H1 (cell line): ENCODE data around the gene PCDHA11. TPM values are rescaled to one million over a fixed set of nuclear protein-coding genes. Genes with fewer than 3 reads are reported as not detected.
A peak's percentile ranks its signal among the peaks of the same experiment; 100 is the strongest.

Source experiments
- CTCF ChIA-PET: fragments of 300-600 bp; sonication (Branson Sonifier 250); formaldehyde crosslinking; loops from one replicate; lab custom pipeline; 2021; ENCODE audit not compliant: partially characterized antibody; lab: Charles Lee
- POLR2A ChIA-PET: fragments of 300-600 bp; sonication (Branson Sonifier 250); formaldehyde crosslinking; loops from one replicate; lab custom pipeline; 2021; ENCODE audit warnings: inconsistent platforms; ENCODE audit not compliant: partially characterized antibody; lab: Charles Lee
- DNase-seq, 2 experiments: peaks; one replicate each; pipeline versions ENCODE4 v3.0.0 to v3.0.0-alpha.2; 2010 to 2022; ENCODE audit warnings: low spot score in 2 of 2, low read depth in 1 of 2, mixed read lengths in 1 of 2
- FAIRE-seq: peaks from 2 replicates; lab custom pipeline; 2011; peaks lifted over from hg19 to GRCh38; lab: Jason Lieb, UNC
- H2AFZ ChIP-seq: 2 replicates; pipeline ENCODE4 v1.8.1; 2012; ENCODE audit warnings: low read length, inconsistent platforms
- H2AK5ac ChIP-seq: 2 replicates; pipeline ENCODE4 v1.6.1; 2013; ENCODE audit warnings: low read depth, low read length
- H2BK120ac ChIP-seq: replicated peaks from 2 replicates; pipeline ENCODE3; 2013; ENCODE audit warnings: low read depth, low read length, inconsistent platforms
- H2BK12ac ChIP-seq: 2 replicates; pipeline ENCODE4 v1.6.1; 2013; ENCODE audit warnings: low read depth, low read length
- H2BK15ac ChIP-seq: 2 replicates; pipeline ENCODE4 v1.6.1; 2013; ENCODE audit warnings: low read length
- H2BK20ac ChIP-seq: 2 replicates; pipeline ENCODE4 v1.6.1; 2013; ENCODE audit warnings: low read length
- H2BK5ac ChIP-seq: 2 replicates; pipeline ENCODE4 v1.6.1; 2013; ENCODE audit warnings: low read depth, low read length
- H3K14ac ChIP-seq: 2 replicates; pipeline ENCODE4 v1.6.1; 2013; ENCODE audit warnings: inconsistent platforms; ENCODE audit not compliant: insufficient read length
- H3K18ac ChIP-seq: 2 replicates; pipeline ENCODE4 v1.6.1; 2013; ENCODE audit warnings: low read length; ENCODE audit errors: extremely low read depth
- H3K23ac ChIP-seq: 2 replicates; pipeline ENCODE4 v1.6.1; 2013; ENCODE audit warnings: inconsistent platforms; ENCODE audit not compliant: insufficient read length
- H3K23me2 ChIP-seq: 2 replicates; pipeline ENCODE4 v1.6.1; 2013; ENCODE audit warnings: low read depth, low read length
- H3K27ac ChIP-seq: 2 replicates; pipeline ENCODE4 v1.6.1; 2011; ENCODE audit warnings: low read depth, low read length, inconsistent platforms
- H3K27me3 ChIP-seq, 4 experiments: replicated peaks in 1 of 4; 1 replicate in 1 of 4; 2 replicates in 3 of 4; pipeline versions ENCODE4 v1.6.1 to v1.8.1; 2011 to 2013; ENCODE audit warnings: low read length in 3 of 4, mild to moderate bottlenecking in 3 of 4, inconsistent platforms in 2 of 4, mixed read lengths in 2 of 4, moderate library complexity in 1 of 4; ENCODE audit not compliant: control insufficient read depth in 3 of 4, insufficient read depth in 3 of 4; ENCODE audit errors: extremely low read depth in 1 of 4
- H3K36me3 ChIP-seq, 4 experiments: 2 replicates each; pipeline versions ENCODE4 v1.6.1 to v1.8.1; 2011 to 2013; ENCODE audit warnings: mild to moderate bottlenecking in 4 of 4, low read length in 3 of 4, moderate library complexity in 2 of 4, control low read depth in 1 of 4, inconsistent platforms in 1 of 4; ENCODE audit not compliant: insufficient read depth in 4 of 4, control insufficient read depth in 2 of 4
- H3K4ac ChIP-seq: replicated peaks from 2 replicates; pipeline ENCODE3; 2013; ENCODE audit warnings: low read length, low read depth, mixed read lengths, inconsistent platforms; ENCODE audit not compliant: insufficient read length
- H3K4me1 ChIP-seq, 4 experiments: replicated peaks in 1 of 4; 1 replicate in 1 of 4; 2 replicates in 3 of 4; pipeline versions ENCODE4 v1.6.1 to v1.8.1; 2011 to 2013; ENCODE audit warnings: low read length in 3 of 4, inconsistent platforms in 2 of 4, mixed read lengths in 1 of 4; ENCODE audit not compliant: insufficient read depth in 4 of 4, control insufficient read depth in 3 of 4
- H3K4me2 ChIP-seq, 2 experiments: 2 replicates each; pipeline versions ENCODE4 v1.6.1 to v1.8.1; 2011 to 2013; ENCODE audit warnings: low read depth in 2 of 2, low read length in 2 of 2, control low read depth in 1 of 2, inconsistent platforms in 1 of 2, mild to moderate bottlenecking in 1 of 2; ENCODE audit not compliant: insufficient read depth in 1 of 2
- H3K4me3 ChIP-seq, 4 experiments: fragments of 200-600, 300-600 bp in 1 of 4; sonication (generic), shearing (Covaris generic), sonication (Bioruptor Twin) in 1 of 4; 2 replicates each; pipeline versions ENCODE4 v1.5.1 to v1.8.1; 2011 to 2016; ENCODE audit warnings: low read length in 4 of 4, low read depth in 3 of 4, control low read depth in 2 of 4, inconsistent platforms in 2 of 4, mild to moderate bottlenecking in 2 of 4, mixed read lengths in 1 of 4, moderate library complexity in 1 of 4; ENCODE audit not compliant: insufficient read depth in 2 of 4; ENCODE audit errors: extremely low read depth in 1 of 4
- H3K56ac ChIP-seq: replicated peaks from 2 replicates; pipeline ENCODE3; 2013; ENCODE audit warnings: low read depth, mild to moderate bottlenecking, mixed read lengths, low read length, inconsistent platforms; ENCODE audit not compliant: insufficient read length
- H3K79me1 ChIP-seq: 2 replicates; pipeline ENCODE4 v1.6.1; 2013; ENCODE audit warnings: low read depth, low read length, control low read depth
- H3K79me2 ChIP-seq, 2 experiments: 2 replicates each; pipeline versions ENCODE4 v1.6.1 to v1.8.1; 2012 to 2013; ENCODE audit warnings: low read length in 2 of 2, mild to moderate bottlenecking in 2 of 2, inconsistent platforms in 1 of 2; ENCODE audit not compliant: insufficient read depth in 2 of 2, control insufficient read depth in 1 of 2
- H3K9ac ChIP-seq, 4 experiments: replicated peaks in 1 of 4; 1 replicate in 1 of 4; 2 replicates in 3 of 4; pipeline versions ENCODE4 v1.6.1 to v1.8.1; 2011 to 2013; ENCODE audit warnings: low read depth in 3 of 4, low read length in 3 of 4, control low read depth in 2 of 4, mild to moderate bottlenecking in 2 of 4, moderate library complexity in 2 of 4, inconsistent platforms in 1 of 4; ENCODE audit errors: extremely low read depth in 1 of 4
- H3K9me3 ChIP-seq, 2 experiments: 2 replicates each; pipeline versions ENCODE4 v1.6.1 to v1.8.1; 2012 to 2013; ENCODE audit warnings: mild to moderate bottlenecking in 2 of 2, moderate library complexity in 2 of 2, control low read depth in 1 of 2, inconsistent platforms in 1 of 2, low read depth in 1 of 2, low read length in 1 of 2, mixed read lengths in 1 of 2; ENCODE audit not compliant: insufficient read depth in 2 of 2
- H4K20me1 ChIP-seq, 2 experiments: replicated peaks in 1 of 2; 2 replicates each; pipeline versions ENCODE3 to v1.8.1; 2011 to 2013; ENCODE audit warnings: inconsistent platforms in 2 of 2, low read length in 2 of 2, mild to moderate bottlenecking in 1 of 2; ENCODE audit not compliant: insufficient read depth in 2 of 2, control insufficient read depth in 1 of 2
- H4K5ac ChIP-seq: 2 replicates; pipeline ENCODE4 v1.6.1; 2013; ENCODE audit warnings: low read length, low read depth, mixed read lengths, inconsistent platforms; ENCODE audit not compliant: insufficient read length
- H4K8ac ChIP-seq: 2 replicates; pipeline ENCODE4 v1.8.0; 2013; ENCODE audit warnings: mild to moderate bottlenecking, moderate library complexity, low read length, inconsistent platforms; ENCODE audit not compliant: insufficient read depth; ENCODE audit errors: extremely low read depth
- H4K91ac ChIP-seq: replicated peaks from 2 replicates; pipeline ENCODE3; 2013; ENCODE audit warnings: low read length, mixed read lengths, inconsistent platforms; ENCODE audit not compliant: insufficient read length
- CBX8 ChIP-seq: fragments of 300-800, 300-1000 bp; sonication (generic); IDR thresholded peaks from 2 replicates; pipeline ENCODE4 v1.7.1; 2016; ENCODE audit warnings: low read depth, low read length, borderline replicate concordance
- CTCF ChIP-seq, 3 experiments: IDR thresholded peaks; 1 replicate in 2 of 3; 2 replicates in 1 of 3; pipeline versions ENCODE4 v1.5.1 to v1.6.1; 2011; ENCODE audit warnings: low read length in 3 of 3, mild to moderate bottlenecking in 3 of 3, inconsistent platforms in 2 of 3, low read depth in 1 of 3, moderate library complexity in 1 of 3; ENCODE audit not compliant: insufficient read depth in 1 of 3; ENCODE audit errors: control extremely low read depth in 1 of 3
- WGBS, 2 experiments: shearing (Covaris generic) in 1 of 2; methylation state at CpG; one replicate each; pipeline versions ENCODE4 v1.1.6 to v1.1.7; 2013 to 2015; ENCODE audit warnings: low lambda C conversion rate in 2 of 2, mixed read lengths in 2 of 2, inconsistent platforms in 1 of 2, low coverage in 1 of 2, missing lambda C conversion rate in 1 of 2; ENCODE audit not compliant: insufficient replicate concordance in 2 of 2, insufficient coverage in 1 of 2, insufficient read length in 1 of 2; ENCODE audit errors: extremely low coverage in 1 of 2, missing lambda C conversion rate in 1 of 2; 5-methylcytosine and 5-hydroxymethylcytosine counted together
- polyA plus RNA-seq, 7 experiments: library from polyadenylated mRNA; depleted of rRNA in 3 of 7; stranded (reverse) in 5 of 7; unstranded in 2 of 7; fragments of >200 nt in 5 of 7; fragments of 200-250 nt in 2 of 7; gene quantifications; 1 replicate in 5 of 7; 2 replicates in 1 of 7; 4 replicates in 1 of 7; pipeline versions ENCODE4 v1.2.1 to v1.2.3, GENCODE V29; 2011 to 2013; ENCODE audit warnings: missing spikeins in 2 of 7, mixed read lengths in 2 of 7
- total RNA-seq: library from RNA; stranded (reverse); fragmentation: NEBNext Ultra II Directional; extraction: Animal tissue kit (Norgen Biotek cat#: 25700); gene quantifications from 2 replicates; pipeline ENCODE4 v1.2.1, GENCODE V29; 2021

PCDHA11 gene
- total and polyA plus RNA-seq, 2 of the 8 experiments (the other 6 are each of a cell fraction or from before 2014, with no cell fraction given), result 4.7 to 6.6 TPM

GRCh38 chr5:140833993-140834392 is 34.8 kb upstream of the PCDHA11 start, which contains the start of gene PCDHA7:
PCDHA7 (plus strand) TSS chr5:140834269; CDS start chr5:140834384, 115 bp downstream.
- peak within 1 kb of the TSS in 1 of 4 experiments; percentile 63; a peak in 1 of 7 replicates for H3K9ac ChIP-seq
- H3K79me2 ChIP-seq, result no peaks in the 10 kb centered on the region; a peak in 1 of 4 replicates
- no peak within 1 kb of the TSS for H2BK120ac ChIP-seq
- peak within 1 kb of the TSS in 1 of 2 experiments; percentile 59; a peak in 1 of 4 replicates for H3K4me2 ChIP-seq
- H3K27ac ChIP-seq, result no peak within 1 kb of the TSS
- H3K23me2 ChIP-seq, result no peaks in the 10 kb centered on the region
- H4K20me1 ChIP-seq, result no peaks in the 10 kb centered on the region
- no peaks in the 10 kb centered on the region for H3K4me1 ChIP-seq
- no peaks in the 10 kb centered on the region for H3K27me3 ChIP-seq
- POLR2A ChIA-PET, result no interaction called here
- H2BK15ac ChIP-seq, result no peak within 1 kb of the TSS
- H2BK5ac ChIP-seq, result no peak within 1 kb of the TSS
- no peak within 1 kb of the TSS; the same call in 1 of the 2 replicates for H4K8ac ChIP-seq
- no peak within 1 kb of the TSS; the same call in 1 of the 2 replicates for H3K18ac ChIP-seq
- no peak within 1 kb of the TSS for H3K14ac ChIP-seq
- no peak within 1 kb of the TSS for H2BK20ac ChIP-seq
- CTCF ChIA-PET, result interaction anchor here (1.1 to 2.2 kb wide), 7 partner anchors 8 to 217 kb away, joined by 3 to 6 read pairs (median 4); partner anchors contain the start of genes PCDHA11, PCDHA5 and PCDHB1
- H3K4me3 ChIP-seq, result peak within 1 kb of the TSS in 1 of 4 experiments; percentile 59; a peak in 2 of 8 replicates
- H3K36me3 ChIP-seq, result peaks cover 0 to 9% (median 0%) of the 10 kb centered on the region in 4 experiments; a peak in 2 of 8 replicates
- no peak for DNase-seq
- H2BK12ac ChIP-seq, result no peak within 1 kb of the TSS
- H2AK5ac ChIP-seq, result no peak within 1 kb of the TSS
- H4K5ac ChIP-seq, result no peak within 1 kb of the TSS
- no peak within 1 kb of the TSS for H3K56ac ChIP-seq
- 84% methylated on average over 8 of the region's 8 CpGs; no CpG with 5 or more reads in 1 of the 2 experiments for WGBS, 2 experiments
- no peak within 1 kb of the TSS for H3K23ac ChIP-seq
- H4K91ac ChIP-seq, result no peak within 1 kb of the TSS
- no peak for FAIRE-seq
- peaks cover 0 to 21% of the 10 kb centered on the region in 2 experiments; a peak in 2 of 4 replicates for H3K9me3 ChIP-seq
- TF ChIP-seq CTCF (IDR thresholded peaks at IDR 0.05; ENCODE audit: control extremely low read depth in 1 of 3, insufficient read depth in 1 of 3, low read depth in 1 of 3, low read length in 3 of 3) (peak in 1 of 3 experiments; percentile 11; a peak in 1 of 4 replicates), CBX8 (no peak)
- TF ChIP-seq, all 59 proteins: peak for 1
- H3K4ac ChIP-seq, result no peak within 1 kb of the TSS
- H2AFZ ChIP-seq, result no peak within 1 kb of the TSS
- no peaks in the 10 kb centered on the region for H3K79me1 ChIP-seq
